Panc1 (cell line): ENCODE measurements around the gene C5orf52. TPM values are rescaled to one million over a fixed set of nuclear protein-coding genes. Genes with fewer than 3 reads are reported as not detected.

ENCODE experiments used
- ATAC-seq: fragments of 200-7000 bp; cut with Tn5 transposase; 2 replicates; pipeline ENCODE4 v1.9.1; 2020; ENCODE audit warnings: mild to moderate bottlenecking, moderate library complexity
- BruUV-seq: library from RNA; stranded (reverse); fragments of 400-500 nt; replicated peaks from 2 replicates; lab custom pipeline; 2021; lab: Mats Ljungman, UMichigan
- CTCF ChIA-PET: fragments of 300-600 bp; sonication (Branson Sonifier 250); formaldehyde crosslinking; loops from one replicate; lab custom pipeline; 2022; ENCODE audit warnings: antibody characterized with exemption; lab: Charles Lee
- POLR2A ChIA-PET: fragments of 300-600 bp; sonication (Branson Sonifier 250); formaldehyde crosslinking; loops from one replicate; lab custom pipeline; 2022; ENCODE audit warnings: antibody characterized with exemption; lab: Charles Lee
- DNase-seq: peaks from one replicate; pipeline ENCODE4 v3.0.0-alpha.2; 2010; ENCODE audit warnings: low read depth, low spot score
- H3K27ac ChIP-seq: 2 replicates; pipeline ENCODE4 v1.5.1; 2011; ENCODE audit warnings: mild to moderate bottlenecking, low read length, inconsistent platforms
- H3K27me3 ChIP-seq: fragments of 200-500 bp; sonication (Bioruptor generic); 2 replicates; pipeline ENCODE4 v1.6.0; 2014; ENCODE audit warnings: low read length, inconsistent platforms; ENCODE audit not compliant: control insufficient read depth, insufficient read depth
- H3K36me3 ChIP-seq: fragments of 200-500 bp; sonication (Bioruptor generic); 2 replicates; pipeline ENCODE4 v1.5.1; 2014; ENCODE audit warnings: inconsistent platforms, mild to moderate bottlenecking, low read length, moderate library complexity; ENCODE audit not compliant: control insufficient read depth, insufficient read depth
- H3K4me1 ChIP-seq: 2 replicates; pipeline ENCODE4 v1.5.1; 2011; ENCODE audit warnings: inconsistent platforms, mild to moderate bottlenecking, low read length, moderate library complexity; ENCODE audit not compliant: control insufficient read depth, insufficient read depth
- H3K4me3 ChIP-seq, 2 experiments: 2 replicates each; pipeline ENCODE4 v1.5.1; 2011 to 2012; ENCODE audit warnings: low read depth in 2 of 2, low read length in 2 of 2, mild to moderate bottlenecking in 2 of 2, inconsistent platforms in 1 of 2, moderate library complexity in 1 of 2
- H3K9me3 ChIP-seq: fragments of 200-500 bp; sonication (Bioruptor generic); 2 replicates; pipeline ENCODE4 v1.5.1; 2014; ENCODE audit warnings: low read depth, mild to moderate bottlenecking, inconsistent platforms, low read length, moderate library complexity; ENCODE audit not compliant: control insufficient read depth, insufficient read depth
- POLR2AphosphoS5 ChIP-seq: IDR thresholded peaks from 2 replicates; pipeline ENCODE4 v1.6.1; 2012; ENCODE audit warnings: mild to moderate bottlenecking, low read depth, low read length, moderate library complexity
- SIN3A ChIP-seq: IDR thresholded peaks from 2 replicates; pipeline ENCODE4 v1.6.1; 2012; ENCODE audit warnings: low read depth, mild to moderate bottlenecking, low read length, moderate library complexity, borderline replicate concordance; ENCODE audit not compliant: insufficient read depth
- TCF7L2 ChIP-seq: IDR thresholded peaks from 2 replicates; pipeline ENCODE4 v1.6.1; 2011; ENCODE audit warnings: mild to moderate bottlenecking, low read depth, low read length, inconsistent platforms
- in situ Hi-C: cut with HindIII; loops from 2 replicates; pipeline ENCODE4 v1.10.0; 2016; ENCODE audit warnings: low sequenced_read_pairs, low pct_unique_long_range_greater_than_20kb
- intact Hi-C: fragments of 100-400 bp; cut with micrococcal nuclease; formaldehyde crosslinking; loops from one replicate; pipeline ENCODE4 v1.10.0; 2022; ENCODE audit not compliant: unreplicated experiment
- total RNA-seq: library from RNA; stranded (reverse); gene quantifications from one replicate; pipeline ENCODE4 v1.2.1, GENCODE V29; 2021; ENCODE audit not compliant: unreplicated experiment
- TF ChIP-seq, protein P1 (sequence below), 2 experiments: IDR thresholded peaks; 2 replicates each; pipeline ENCODE4 v1.6.1; 2011 to 2012; ENCODE audit warnings: low read depth in 2 of 2, control low read depth in 1 of 2, low read length in 1 of 2, mild to moderate bottlenecking in 1 of 2, moderate library complexity in 1 of 2; ENCODE audit not compliant: insufficient read depth in 1 of 2
- TF ChIP-seq, protein P2 (sequence below): fragments of 450-650 bp; IDR thresholded peaks from 2 replicates; pipeline ENCODE4 v1.5.1; 2017; ENCODE audit warnings: mild to moderate bottlenecking

The C5orf52 gene
- total RNA-seq, 1 experiment from 2014 or later, result not detected

DNA sequence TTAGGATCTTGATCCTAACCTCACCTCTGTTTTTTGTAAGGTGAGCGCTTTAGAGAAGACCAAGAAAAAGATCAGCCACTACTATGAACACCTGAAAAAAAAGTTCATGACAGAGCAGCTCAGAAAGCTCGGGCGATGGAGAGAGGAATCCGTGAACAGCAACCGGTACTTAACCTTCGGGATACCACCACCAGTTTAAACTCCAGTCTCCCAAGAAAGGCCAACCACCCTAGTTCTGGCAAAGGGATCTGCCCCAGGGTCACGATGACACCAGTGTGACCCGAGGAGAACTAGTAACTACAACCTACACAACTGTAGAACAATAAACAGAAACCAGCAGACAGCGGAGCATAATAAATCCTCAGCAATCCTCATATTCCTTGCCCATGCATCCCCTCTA lies 8.5 kb downstream of the C5orf52 start:
- H3K27ac ChIP-seq, result no peak overlapping the region
- H3K27me3 ChIP-seq, result no peaks in the 10 kb centered on the region
- in situ Hi-C loops, result no loop called here
- DNase-seq, result no peak
- CTCF ChIA-PET, result no interaction called here
- TF ChIP-seq, protein P1, sequence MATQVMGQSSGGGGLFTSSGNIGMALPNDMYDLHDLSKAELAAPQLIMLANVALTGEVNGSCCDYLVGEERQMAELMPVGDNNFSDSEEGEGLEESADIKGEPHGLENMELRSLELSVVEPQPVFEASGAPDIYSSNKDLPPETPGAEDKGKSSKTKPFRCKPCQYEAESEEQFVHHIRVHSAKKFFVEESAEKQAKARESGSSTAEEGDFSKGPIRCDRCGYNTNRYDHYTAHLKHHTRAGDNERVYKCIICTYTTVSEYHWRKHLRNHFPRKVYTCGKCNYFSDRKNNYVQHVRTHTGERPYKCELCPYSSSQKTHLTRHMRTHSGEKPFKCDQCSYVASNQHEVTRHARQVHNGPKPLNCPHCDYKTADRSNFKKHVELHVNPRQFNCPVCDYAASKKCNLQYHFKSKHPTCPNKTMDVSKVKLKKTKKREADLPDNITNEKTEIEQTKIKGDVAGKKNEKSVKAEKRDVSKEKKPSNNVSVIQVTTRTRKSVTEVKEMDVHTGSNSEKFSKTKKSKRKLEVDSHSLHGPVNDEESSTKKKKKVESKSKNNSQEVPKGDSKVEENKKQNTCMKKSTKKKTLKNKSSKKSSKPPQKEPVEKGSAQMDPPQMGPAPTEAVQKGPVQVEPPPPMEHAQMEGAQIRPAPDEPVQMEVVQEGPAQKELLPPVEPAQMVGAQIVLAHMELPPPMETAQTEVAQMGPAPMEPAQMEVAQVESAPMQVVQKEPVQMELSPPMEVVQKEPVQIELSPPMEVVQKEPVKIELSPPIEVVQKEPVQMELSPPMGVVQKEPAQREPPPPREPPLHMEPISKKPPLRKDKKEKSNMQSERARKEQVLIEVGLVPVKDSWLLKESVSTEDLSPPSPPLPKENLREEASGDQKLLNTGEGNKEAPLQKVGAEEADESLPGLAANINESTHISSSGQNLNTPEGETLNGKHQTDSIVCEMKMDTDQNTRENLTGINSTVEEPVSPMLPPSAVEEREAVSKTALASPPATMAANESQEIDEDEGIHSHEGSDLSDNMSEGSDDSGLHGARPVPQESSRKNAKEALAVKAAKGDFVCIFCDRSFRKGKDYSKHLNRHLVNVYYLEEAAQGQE (IDR thresholded peaks at IDR 0.05; ENCODE audit: insufficient read depth in 1 of 2, low read depth in 2 of 2, low read length in 1 of 2), result no peak
- no peak for TF ChIP-seq SIN3A
- TF ChIP-seq POLR2AphosphoS5, result no peak
- TF ChIP-seq, protein P2, sequence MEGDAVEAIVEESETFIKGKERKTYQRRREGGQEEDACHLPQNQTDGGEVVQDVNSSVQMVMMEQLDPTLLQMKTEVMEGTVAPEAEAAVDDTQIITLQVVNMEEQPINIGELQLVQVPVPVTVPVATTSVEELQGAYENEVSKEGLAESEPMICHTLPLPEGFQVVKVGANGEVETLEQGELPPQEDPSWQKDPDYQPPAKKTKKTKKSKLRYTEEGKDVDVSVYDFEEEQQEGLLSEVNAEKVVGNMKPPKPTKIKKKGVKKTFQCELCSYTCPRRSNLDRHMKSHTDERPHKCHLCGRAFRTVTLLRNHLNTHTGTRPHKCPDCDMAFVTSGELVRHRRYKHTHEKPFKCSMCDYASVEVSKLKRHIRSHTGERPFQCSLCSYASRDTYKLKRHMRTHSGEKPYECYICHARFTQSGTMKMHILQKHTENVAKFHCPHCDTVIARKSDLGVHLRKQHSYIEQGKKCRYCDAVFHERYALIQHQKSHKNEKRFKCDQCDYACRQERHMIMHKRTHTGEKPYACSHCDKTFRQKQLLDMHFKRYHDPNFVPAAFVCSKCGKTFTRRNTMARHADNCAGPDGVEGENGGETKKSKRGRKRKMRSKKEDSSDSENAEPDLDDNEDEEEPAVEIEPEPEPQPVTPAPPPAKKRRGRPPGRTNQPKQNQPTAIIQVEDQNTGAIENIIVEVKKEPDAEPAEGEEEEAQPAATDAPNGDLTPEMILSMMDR, result no peak
- no peak for TF ChIP-seq TCF7L2
- intact Hi-C loops, result no loop called here
- H3K4me3 ChIP-seq, result no peak overlapping the region
- H3K9me3 ChIP-seq, result no peaks in the 10 kb centered on the region
- POLR2A ChIA-PET, result no interaction called here
- H3K4me1 ChIP-seq, result no peaks in the 10 kb centered on the region
- ATAC-seq, result no peak
- BruUV-seq, result no TSS peak
- no peaks in the 10 kb centered on the region for H3K36me3 ChIP-seq

DNA sequence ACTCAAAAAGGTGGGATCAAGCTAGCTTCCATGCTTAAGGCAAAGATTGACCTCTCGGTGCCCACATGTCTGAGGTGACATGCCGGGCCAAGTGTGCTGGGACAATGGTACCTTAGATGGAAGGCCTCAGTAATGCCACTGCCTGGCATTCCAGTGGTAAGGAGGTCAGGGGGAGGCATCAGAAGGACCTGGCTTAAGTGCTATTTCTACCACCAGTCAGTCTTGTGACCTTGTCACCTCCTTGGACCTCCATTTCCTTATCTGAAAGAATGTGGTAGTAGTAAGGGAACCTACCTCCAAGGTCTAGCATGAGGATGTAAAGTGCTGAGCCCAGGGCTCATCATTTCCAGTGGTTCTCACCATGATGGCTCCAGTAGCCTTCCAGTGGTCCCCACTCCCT lies 8.9 kb downstream of the C5orf52 start:
- H3K27ac ChIP-seq, result no peak overlapping the region
- ATAC-seq (no peak), DNase-seq (no peak)
- in situ Hi-C loops (no loop called here), intact Hi-C loops (no loop called here)
- H3K4me3 ChIP-seq, result no peak overlapping the region
- H3K9me3 ChIP-seq, result no peaks in the 10 kb centered on the region
- H3K27me3 ChIP-seq, result no peaks in the 10 kb centered on the region
- H3K4me1 ChIP-seq, result no peaks in the 10 kb centered on the region
- ChIA-PET POLR2A (no interaction called here), CTCF (interaction anchor here (0.7 kb wide), 1 partner anchor 12 kb away, joined by 4 read pairs; no protein-coding TSS in a partner anchor)
- TF ChIP-seq TCF7L2 (no peak), SIN3A (no peak), POLR2AphosphoS5 (no peak)
- TF ChIP-seq, protein P2, result no peak
- TF ChIP-seq, protein P1 (IDR thresholded peaks at IDR 0.05; ENCODE audit: insufficient read depth in 1 of 2, low read depth in 2 of 2, low read length in 1 of 2), result no peak
- no peaks in the 10 kb centered on the region for H3K36me3 ChIP-seq
- BruUV-seq, result no TSS peak
